ELR (cell line): ENCODE measurements around the gene CTIF.
A peak's percentile ranks its signal among the peaks of the same experiment; 100 is the strongest.

ENCODE experiments used
- DNase-seq: peaks from one replicate; pipeline ENCODE4 v3.0.0-alpha.2; 2015; ENCODE audit warnings: low read depth

CTIF gene

DNA sequence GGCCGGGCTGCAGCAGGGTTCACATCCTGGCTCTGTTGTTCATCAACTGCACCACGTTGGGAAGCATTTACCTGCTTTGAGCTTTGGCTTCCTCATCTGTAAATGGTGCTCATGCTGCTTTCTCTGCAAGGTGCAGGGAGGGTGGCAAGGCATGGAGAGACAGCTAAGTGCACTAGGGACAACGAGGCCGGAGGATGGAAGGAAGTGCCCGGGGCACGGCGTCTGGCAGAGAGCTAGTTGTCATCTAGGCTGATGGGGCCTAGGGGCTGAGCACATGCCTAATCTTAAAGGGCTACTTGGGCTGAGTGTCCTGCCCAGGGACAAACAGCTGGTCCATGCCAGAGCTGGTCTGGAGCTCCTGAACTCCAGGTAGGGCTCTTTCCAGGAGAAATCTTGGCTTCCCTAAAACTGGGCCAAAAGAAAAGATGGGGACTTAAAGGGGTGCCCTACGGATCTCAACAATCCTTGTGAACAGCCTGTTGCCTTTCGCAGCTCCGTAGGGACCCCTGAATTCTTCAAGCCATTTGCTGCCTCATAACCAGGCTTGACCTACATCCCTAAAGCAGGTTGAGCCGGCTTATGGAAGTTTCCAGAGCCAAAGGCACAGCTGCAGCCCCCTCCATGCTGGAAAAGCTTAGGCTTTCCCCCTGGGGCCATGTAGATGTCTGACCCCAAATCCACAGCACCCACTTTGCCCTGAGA is 281.1 kb downstream of the CTIF start:
- no peak for DNase-seq

DNA sequence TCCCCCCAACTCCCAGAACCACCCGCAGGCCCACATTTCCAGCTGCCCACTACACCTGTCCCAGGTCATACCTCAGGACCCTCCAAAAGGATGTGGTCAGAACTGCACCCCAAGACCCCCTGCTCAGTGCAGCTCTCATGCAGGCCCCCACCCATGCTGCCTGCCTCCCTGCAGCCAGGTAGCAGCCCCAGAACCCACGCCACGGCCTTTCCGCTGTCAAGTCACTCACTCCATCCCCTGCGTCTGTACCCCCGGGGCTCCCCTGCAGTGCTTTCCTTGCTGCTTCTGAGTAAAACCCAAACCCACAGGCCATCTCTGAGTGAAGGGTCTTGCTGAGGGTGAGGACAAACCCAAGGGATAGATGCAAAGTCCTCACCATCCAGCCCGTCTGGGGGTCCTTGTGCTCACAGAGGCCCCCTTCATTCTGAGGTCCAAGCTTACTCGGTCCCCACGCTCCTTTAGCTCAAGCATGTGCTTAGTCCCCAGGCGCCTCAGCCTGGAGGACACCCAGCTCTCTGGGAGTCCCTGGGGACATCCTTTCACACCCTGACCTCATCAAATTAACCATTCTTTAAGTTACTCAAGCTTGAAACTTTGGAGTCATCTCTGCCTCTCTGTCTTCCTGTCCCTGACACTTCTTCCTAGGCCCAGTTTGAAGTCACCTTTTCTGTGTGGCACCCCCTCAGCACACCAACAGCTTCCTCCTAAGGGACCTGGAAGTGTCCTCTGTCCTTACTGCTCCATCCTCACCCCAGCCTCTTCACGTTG is 281.8 kb downstream of the CTIF start:
- no peak for DNase-seq

GRCh38 chr18:48821251-48821590 is 282.4 kb downstream of the CTIF start:
- no peak for DNase-seq

DNA sequence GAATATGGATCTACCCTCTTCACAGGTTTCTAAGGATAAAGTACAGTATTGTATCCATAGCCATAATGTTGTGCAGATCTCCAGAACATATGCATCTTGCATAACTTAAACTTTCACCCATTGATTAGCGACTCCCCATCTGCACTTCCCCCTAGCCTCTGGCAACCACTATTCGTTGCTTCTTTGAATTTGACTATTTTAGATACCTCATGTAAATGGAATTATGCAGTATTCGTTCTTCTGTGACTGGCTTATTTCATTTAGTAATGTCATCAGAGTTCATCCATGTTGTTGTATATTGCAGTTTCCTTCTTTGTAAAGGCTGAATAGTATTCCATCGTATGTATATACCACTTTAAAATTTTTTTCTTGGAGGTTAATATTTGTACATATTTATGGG is 283.0 kb downstream of the CTIF start:
- no peak for DNase-seq

GRCh38 chr18:48824231-48824970 is 285.6 kb downstream of the CTIF start:
- no peak for DNase-seq

DNA sequence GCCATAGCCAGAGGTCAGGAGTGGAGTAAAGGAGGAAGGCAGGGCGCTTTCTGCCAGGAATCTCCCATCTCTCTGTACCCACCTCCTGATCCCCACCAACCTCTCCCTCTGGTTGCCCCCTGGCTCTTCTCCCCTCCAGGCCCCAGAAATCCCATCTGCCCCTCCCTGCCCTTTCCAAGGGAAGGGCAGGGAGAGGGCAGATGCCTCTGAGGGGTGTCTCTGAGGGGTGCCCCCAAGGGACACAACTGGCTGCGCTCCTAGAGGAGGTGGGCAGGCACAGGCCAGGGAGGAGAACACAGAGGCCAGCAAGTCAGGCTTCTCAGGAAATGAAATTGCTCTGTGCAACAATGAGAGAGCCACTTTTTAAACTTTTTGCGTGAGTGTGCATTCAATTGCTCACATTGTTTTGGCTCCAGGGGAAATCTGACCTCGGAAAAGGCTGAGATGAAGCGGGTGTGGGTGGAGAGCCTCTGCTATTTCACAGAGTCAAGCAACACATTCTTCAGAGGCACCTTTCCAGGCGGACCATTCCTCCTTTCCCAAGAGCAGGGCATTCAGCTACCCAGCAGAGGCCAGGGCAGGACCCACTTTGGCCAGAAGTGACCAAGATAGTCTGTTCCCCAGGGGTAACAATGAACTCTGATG is 286.4 kb downstream of the CTIF start:
- DNase-seq: peak; percentile 55

DNA sequence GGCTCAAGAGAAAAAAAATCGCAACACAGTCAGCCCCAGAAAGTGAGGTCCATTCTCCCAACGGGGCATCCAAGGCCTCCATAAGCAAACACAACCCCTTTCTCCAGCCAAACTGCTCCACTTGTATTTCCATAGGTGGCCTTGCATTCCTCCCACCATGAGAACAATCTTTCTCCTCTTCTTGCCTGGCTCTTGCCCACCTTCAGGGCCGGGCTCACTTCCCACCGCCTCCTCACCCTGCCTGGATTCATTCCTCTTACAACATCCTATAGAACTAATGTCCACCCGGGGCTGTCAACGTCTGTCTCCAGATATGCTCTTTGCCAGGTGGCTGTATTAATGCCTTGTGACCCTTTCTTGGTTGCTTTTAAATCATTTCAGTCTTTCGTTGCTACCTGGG is 287.4 kb downstream of the CTIF start:
- no peak for DNase-seq

DNA sequence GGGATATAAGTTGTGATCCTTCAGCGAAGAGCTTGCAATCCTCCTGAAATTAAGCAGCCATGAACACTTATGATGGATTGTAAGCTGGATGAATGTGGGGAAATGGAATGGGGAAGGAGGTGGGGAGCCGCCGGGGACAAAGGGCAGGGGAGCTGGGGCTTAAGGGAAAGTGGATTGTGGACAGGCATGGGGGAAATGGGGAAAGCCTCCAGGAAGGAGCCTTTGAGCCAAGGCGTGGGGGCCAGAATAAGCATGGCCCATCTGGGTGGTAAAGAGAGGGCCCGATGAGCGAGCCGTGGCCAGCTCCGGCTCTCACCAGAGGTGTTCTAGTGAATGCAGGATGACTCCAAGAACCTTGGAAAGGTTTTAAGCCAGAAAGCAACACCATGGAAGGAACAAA is 288.0 kb downstream of the CTIF start:
- no peak for DNase-seq

- DNase-seq: no peak
Measured at GRCh38 chr18:48827291-48828193, 288.7 kb downstream of the CTIF start.

DNA sequence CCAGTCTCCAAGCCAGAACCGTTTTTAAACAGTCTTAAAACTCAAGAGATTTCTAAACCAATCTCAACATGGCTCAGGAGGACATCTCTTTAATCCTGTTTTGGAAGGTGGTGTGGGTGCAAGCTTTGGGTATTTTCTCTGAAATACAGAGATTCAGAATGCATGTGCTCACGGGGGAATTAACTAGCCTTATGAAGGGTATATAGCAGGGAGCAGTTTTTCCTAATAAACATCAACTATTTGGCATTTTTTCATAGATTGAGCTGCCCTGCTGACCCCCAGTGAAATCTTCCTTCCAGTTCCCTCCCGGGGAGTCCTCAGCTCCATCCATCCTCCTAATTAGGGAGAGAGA is 289.3 kb downstream of the CTIF start:
- no peak for DNase-seq

DNA sequence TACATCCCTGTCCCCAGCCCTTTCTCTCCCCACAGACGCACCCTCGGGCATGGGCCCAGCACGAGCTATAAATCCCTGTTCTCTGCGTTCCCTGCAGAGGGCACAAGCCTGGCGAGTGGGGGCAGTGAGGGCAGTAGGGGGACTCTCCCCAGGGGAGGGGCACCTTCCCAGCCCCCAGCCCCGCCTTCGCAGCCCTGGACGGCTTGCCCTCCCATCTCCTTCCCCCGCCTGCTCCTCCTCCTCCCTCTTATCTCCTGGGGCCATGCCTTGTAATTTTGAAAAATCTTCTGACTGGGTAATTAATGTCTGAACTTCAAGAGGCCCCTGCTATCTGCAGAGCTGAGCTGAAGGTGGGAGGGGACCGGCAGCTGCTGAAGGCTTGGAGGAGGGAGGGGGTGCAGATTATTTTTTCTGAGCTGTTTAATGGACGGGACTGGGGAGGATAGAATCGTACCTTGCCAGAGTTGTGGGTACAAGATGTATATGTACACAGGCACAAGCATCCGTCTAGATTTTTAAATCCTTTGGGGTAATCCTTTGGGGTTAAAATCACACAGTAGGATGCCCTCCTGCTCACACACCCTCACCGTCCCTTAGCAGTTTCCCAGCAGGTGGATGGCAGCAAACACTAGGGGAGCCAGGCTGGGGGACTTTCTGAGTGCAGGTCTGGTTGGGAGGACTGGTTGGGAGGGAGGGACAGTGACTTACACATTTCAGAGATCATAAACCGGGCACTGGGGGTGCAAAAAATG is 290.0 kb downstream of the CTIF start:
- DNase-seq: no peak

- DNase-seq: no peak
Measured at GRCh38 chr18:48829443-48830149, 290.8 kb downstream of the CTIF start.

DNA sequence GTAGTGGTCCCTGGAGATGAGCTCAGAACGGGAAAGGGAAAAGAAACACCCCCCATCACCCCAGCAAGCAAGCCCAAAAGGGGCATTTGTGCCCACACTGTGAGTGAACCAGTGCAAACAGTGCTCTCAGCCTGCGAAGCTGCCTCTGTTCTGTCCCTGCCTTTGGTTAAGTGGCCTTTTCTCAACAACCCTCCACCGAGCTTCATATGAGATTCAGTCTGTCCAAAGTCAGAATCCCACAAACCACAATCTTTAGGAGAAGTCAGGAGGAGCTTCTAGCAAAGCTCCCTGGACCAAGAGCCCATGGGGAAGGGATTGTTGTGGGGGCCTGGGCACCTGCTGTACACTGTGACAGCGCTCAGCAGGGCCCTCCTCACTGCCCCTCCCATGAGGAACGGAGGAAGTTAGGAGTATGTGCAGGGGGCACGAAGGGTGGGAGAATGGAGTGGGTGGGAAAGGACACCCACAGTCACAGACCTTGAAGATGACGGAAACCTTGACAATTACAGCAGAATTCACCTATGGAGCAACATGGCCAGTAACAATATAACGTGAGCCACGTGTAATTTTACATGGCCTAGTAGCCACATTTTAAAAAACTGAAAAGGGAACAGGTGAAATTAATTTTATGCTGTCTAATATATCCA is 292.4 kb downstream of the CTIF start:
- DNase-seq: no peak

- DNase-seq: no peak
Measured at GRCh38 chr18:48831802-48832201, 293.0 kb downstream of the CTIF start.

DNA sequence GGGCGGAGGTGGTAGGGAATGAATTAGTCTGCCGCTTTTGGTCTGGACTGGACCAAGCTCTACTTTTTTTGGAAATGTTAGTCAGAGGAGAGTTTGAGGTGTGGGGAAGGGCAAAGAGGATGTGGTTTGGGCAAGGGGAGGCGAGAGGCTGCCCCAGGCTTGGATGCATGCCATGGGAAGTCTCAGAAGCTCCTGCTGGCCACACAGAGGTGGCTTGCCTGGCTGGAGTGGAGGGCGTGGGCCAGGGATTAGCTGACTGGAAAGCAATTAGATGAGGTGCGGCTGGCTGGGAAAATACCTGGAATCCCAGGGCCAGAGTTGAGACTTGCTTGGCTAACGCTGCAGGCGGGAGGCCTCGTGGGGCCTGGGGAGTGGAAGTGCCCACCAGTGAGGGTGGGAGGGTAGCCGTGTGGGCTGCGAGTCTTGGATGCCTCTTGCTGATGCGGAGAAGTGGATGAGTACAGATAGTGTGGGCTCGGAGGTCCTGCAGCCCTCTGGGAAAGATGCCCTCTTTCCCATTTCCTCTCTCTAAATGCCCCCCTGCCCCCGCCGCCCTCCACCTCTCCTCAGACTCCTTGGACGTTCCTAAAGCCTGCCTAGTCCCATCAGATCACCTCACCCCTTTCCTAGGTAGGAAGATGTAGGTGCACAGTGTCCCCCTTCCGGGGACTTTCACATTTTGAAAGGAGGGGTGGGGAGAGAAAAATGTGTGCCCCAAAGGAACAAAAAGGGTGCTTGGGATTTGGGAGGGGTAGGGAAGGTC is 294.3 kb downstream of the CTIF start:
- peak; percentile 90 for DNase-seq

- peak; percentile 56 for DNase-seq
Measured at GRCh38 chr18:48833701-48834412, 295.0 kb downstream of the CTIF start.

- peak; percentile 99 for DNase-seq
Measured at GRCh38 chr18:48834413-48835031, 295.7 kb downstream of the CTIF start.

DNA sequence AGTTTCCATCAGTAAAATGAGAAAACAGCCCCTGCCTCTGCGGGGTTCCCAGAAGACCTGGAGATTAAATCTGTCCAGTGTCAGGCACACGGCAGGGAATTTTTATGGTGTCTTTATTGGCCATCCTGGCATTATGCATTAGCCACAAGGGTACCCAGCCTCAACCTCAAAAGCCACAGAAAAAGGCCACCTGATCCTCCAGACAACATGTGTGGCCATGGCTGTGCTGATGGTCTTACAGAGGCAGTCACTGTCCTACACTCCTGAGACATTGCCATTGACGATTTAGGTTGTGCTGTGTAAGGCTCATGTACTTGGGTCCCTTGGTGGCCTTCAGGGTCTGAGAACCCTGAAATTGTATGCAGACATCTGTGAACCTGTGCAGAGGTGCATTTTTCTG is 296.3 kb downstream of the CTIF start:
- peak; percentile 25 for DNase-seq
